H1 (cell line): ENCODE measurements around the gene ATG16L2. TPM values are rescaled to one million over a fixed set of nuclear protein-coding genes. Genes with fewer than 3 reads are reported as not detected.
A peak's percentile ranks its signal among the peaks of the same experiment; 100 is the strongest.

Experiments used
- CTCF ChIA-PET: fragments of 300-600 bp; sonication (Branson Sonifier 250); formaldehyde crosslinking; loops from one replicate; lab custom pipeline; 2021; ENCODE audit not compliant: partially characterized antibody; lab: Charles Lee
- POLR2A ChIA-PET: fragments of 300-600 bp; sonication (Branson Sonifier 250); formaldehyde crosslinking; loops from one replicate; lab custom pipeline; 2021; ENCODE audit warnings: inconsistent platforms; ENCODE audit not compliant: partially characterized antibody; lab: Charles Lee
- DNase-seq, 2 experiments: peaks; one replicate each; pipeline versions ENCODE4 v3.0.0 to v3.0.0-alpha.2; 2010 to 2022; ENCODE audit warnings: low spot score in 2 of 2, low read depth in 1 of 2, mixed read lengths in 1 of 2
- FAIRE-seq: peaks from 2 replicates; lab custom pipeline; 2011; peaks lifted over from hg19 to GRCh38; lab: Jason Lieb, UNC
- H2AFZ ChIP-seq: 2 replicates; pipeline ENCODE4 v1.8.1; 2012; ENCODE audit warnings: low read length, inconsistent platforms
- H2AK5ac ChIP-seq: 2 replicates; pipeline ENCODE4 v1.6.1; 2013; ENCODE audit warnings: low read depth, low read length
- H2BK120ac ChIP-seq: replicated peaks from 2 replicates; pipeline ENCODE3; 2013; ENCODE audit warnings: low read depth, low read length, inconsistent platforms
- H2BK12ac ChIP-seq: 2 replicates; pipeline ENCODE4 v1.6.1; 2013; ENCODE audit warnings: low read depth, low read length
- H2BK15ac ChIP-seq: 2 replicates; pipeline ENCODE4 v1.6.1; 2013; ENCODE audit warnings: low read length
- H2BK20ac ChIP-seq: 2 replicates; pipeline ENCODE4 v1.6.1; 2013; ENCODE audit warnings: low read length
- H2BK5ac ChIP-seq: 2 replicates; pipeline ENCODE4 v1.6.1; 2013; ENCODE audit warnings: low read depth, low read length
- H3K14ac ChIP-seq: 2 replicates; pipeline ENCODE4 v1.6.1; 2013; ENCODE audit warnings: inconsistent platforms; ENCODE audit not compliant: insufficient read length
- H3K18ac ChIP-seq: 2 replicates; pipeline ENCODE4 v1.6.1; 2013; ENCODE audit warnings: low read length; ENCODE audit errors: extremely low read depth
- H3K23ac ChIP-seq: 2 replicates; pipeline ENCODE4 v1.6.1; 2013; ENCODE audit warnings: inconsistent platforms; ENCODE audit not compliant: insufficient read length
- H3K23me2 ChIP-seq: 2 replicates; pipeline ENCODE4 v1.6.1; 2013; ENCODE audit warnings: low read depth, low read length
- H3K27ac ChIP-seq: 2 replicates; pipeline ENCODE4 v1.6.1; 2011; ENCODE audit warnings: low read depth, low read length, inconsistent platforms
- H3K27me3 ChIP-seq, 4 experiments: replicated peaks in 1 of 4; 1 replicate in 1 of 4; 2 replicates in 3 of 4; pipeline versions ENCODE4 v1.6.1 to v1.8.1; 2011 to 2013; ENCODE audit warnings: low read length in 3 of 4, mild to moderate bottlenecking in 3 of 4, inconsistent platforms in 2 of 4, mixed read lengths in 2 of 4, moderate library complexity in 1 of 4; ENCODE audit not compliant: control insufficient read depth in 3 of 4, insufficient read depth in 3 of 4; ENCODE audit errors: extremely low read depth in 1 of 4
- H3K36me3 ChIP-seq, 4 experiments: 2 replicates each; pipeline versions ENCODE4 v1.6.1 to v1.8.1; 2011 to 2013; ENCODE audit warnings: mild to moderate bottlenecking in 4 of 4, low read length in 3 of 4, moderate library complexity in 2 of 4, control low read depth in 1 of 4, inconsistent platforms in 1 of 4; ENCODE audit not compliant: insufficient read depth in 4 of 4, control insufficient read depth in 2 of 4
- H3K4ac ChIP-seq: replicated peaks from 2 replicates; pipeline ENCODE3; 2013; ENCODE audit warnings: low read length, low read depth, mixed read lengths, inconsistent platforms; ENCODE audit not compliant: insufficient read length
- H3K4me1 ChIP-seq, 4 experiments: replicated peaks in 1 of 4; 1 replicate in 1 of 4; 2 replicates in 3 of 4; pipeline versions ENCODE4 v1.6.1 to v1.8.1; 2011 to 2013; ENCODE audit warnings: low read length in 3 of 4, inconsistent platforms in 2 of 4, mixed read lengths in 1 of 4; ENCODE audit not compliant: insufficient read depth in 4 of 4, control insufficient read depth in 3 of 4
- H3K4me2 ChIP-seq, 2 experiments: 2 replicates each; pipeline versions ENCODE4 v1.6.1 to v1.8.1; 2011 to 2013; ENCODE audit warnings: low read depth in 2 of 2, low read length in 2 of 2, control low read depth in 1 of 2, inconsistent platforms in 1 of 2, mild to moderate bottlenecking in 1 of 2; ENCODE audit not compliant: insufficient read depth in 1 of 2
- H3K4me3 ChIP-seq, 4 experiments: fragments of 200-600, 300-600 bp in 1 of 4; sonication (generic), shearing (Covaris generic), sonication (Bioruptor Twin) in 1 of 4; 2 replicates each; pipeline versions ENCODE4 v1.5.1 to v1.8.1; 2011 to 2016; ENCODE audit warnings: low read length in 4 of 4, low read depth in 3 of 4, control low read depth in 2 of 4, inconsistent platforms in 2 of 4, mild to moderate bottlenecking in 2 of 4, mixed read lengths in 1 of 4, moderate library complexity in 1 of 4; ENCODE audit not compliant: insufficient read depth in 2 of 4; ENCODE audit errors: extremely low read depth in 1 of 4
- H3K56ac ChIP-seq: replicated peaks from 2 replicates; pipeline ENCODE3; 2013; ENCODE audit warnings: low read depth, mild to moderate bottlenecking, mixed read lengths, low read length, inconsistent platforms; ENCODE audit not compliant: insufficient read length
- H3K79me1 ChIP-seq: 2 replicates; pipeline ENCODE4 v1.6.1; 2013; ENCODE audit warnings: low read depth, low read length, control low read depth
- H3K79me2 ChIP-seq, 2 experiments: 2 replicates each; pipeline versions ENCODE4 v1.6.1 to v1.8.1; 2012 to 2013; ENCODE audit warnings: low read length in 2 of 2, mild to moderate bottlenecking in 2 of 2, inconsistent platforms in 1 of 2; ENCODE audit not compliant: insufficient read depth in 2 of 2, control insufficient read depth in 1 of 2
- H3K9ac ChIP-seq, 4 experiments: replicated peaks in 1 of 4; 1 replicate in 1 of 4; 2 replicates in 3 of 4; pipeline versions ENCODE4 v1.6.1 to v1.8.1; 2011 to 2013; ENCODE audit warnings: low read depth in 3 of 4, low read length in 3 of 4, control low read depth in 2 of 4, mild to moderate bottlenecking in 2 of 4, moderate library complexity in 2 of 4, inconsistent platforms in 1 of 4; ENCODE audit errors: extremely low read depth in 1 of 4
- H3K9me3 ChIP-seq, 2 experiments: 2 replicates each; pipeline versions ENCODE4 v1.6.1 to v1.8.1; 2012 to 2013; ENCODE audit warnings: mild to moderate bottlenecking in 2 of 2, moderate library complexity in 2 of 2, control low read depth in 1 of 2, inconsistent platforms in 1 of 2, low read depth in 1 of 2, low read length in 1 of 2, mixed read lengths in 1 of 2; ENCODE audit not compliant: insufficient read depth in 2 of 2
- H4K20me1 ChIP-seq, 2 experiments: replicated peaks in 1 of 2; 2 replicates each; pipeline versions ENCODE3 to v1.8.1; 2011 to 2013; ENCODE audit warnings: inconsistent platforms in 2 of 2, low read length in 2 of 2, mild to moderate bottlenecking in 1 of 2; ENCODE audit not compliant: insufficient read depth in 2 of 2, control insufficient read depth in 1 of 2
- H4K5ac ChIP-seq: 2 replicates; pipeline ENCODE4 v1.6.1; 2013; ENCODE audit warnings: low read length, low read depth, mixed read lengths, inconsistent platforms; ENCODE audit not compliant: insufficient read length
- H4K8ac ChIP-seq: 2 replicates; pipeline ENCODE4 v1.8.0; 2013; ENCODE audit warnings: mild to moderate bottlenecking, moderate library complexity, low read length, inconsistent platforms; ENCODE audit not compliant: insufficient read depth; ENCODE audit errors: extremely low read depth
- H4K91ac ChIP-seq: replicated peaks from 2 replicates; pipeline ENCODE3; 2013; ENCODE audit warnings: low read length, mixed read lengths, inconsistent platforms; ENCODE audit not compliant: insufficient read length
- CTCF ChIP-seq, 3 experiments: IDR thresholded peaks; 1 replicate in 2 of 3; 2 replicates in 1 of 3; pipeline versions ENCODE4 v1.5.1 to v1.6.1; 2011; ENCODE audit warnings: low read length in 3 of 3, mild to moderate bottlenecking in 3 of 3, inconsistent platforms in 2 of 3, low read depth in 1 of 3, moderate library complexity in 1 of 3; ENCODE audit not compliant: insufficient read depth in 1 of 3; ENCODE audit errors: control extremely low read depth in 1 of 3
- MAX ChIP-seq: IDR thresholded peaks from 2 replicates; pipeline ENCODE4 v1.6.1; 2012; ENCODE audit warnings: inconsistent platforms
- RAD21 ChIP-seq, 2 experiments: IDR thresholded peaks in 1 of 2; conservative IDR thresholded peaks in 1 of 2; 2 replicates each; pipeline ENCODE4 v1.6.1; 2011; ENCODE audit warnings: low read depth in 2 of 2, low read length in 2 of 2, improper control_type of control experiment in 1 of 2, inconsistent platforms in 1 of 2, mild to moderate bottlenecking in 1 of 2, moderate library complexity in 1 of 2
- RNF2 ChIP-seq: fragments of 200-900, 300-1000 bp; sonication (generic); IDR thresholded peaks from 2 replicates; pipeline ENCODE4 v1.7.1; 2016; ENCODE audit warnings: borderline replicate concordance, low read depth, mild to moderate bottlenecking, antibody characterized with exemption, low read length; ENCODE audit not compliant: poor library complexity, severe bottlenecking; ENCODE audit errors: missing control alignments
- SIX5 ChIP-seq: IDR thresholded peaks from 2 replicates; pipeline ENCODE4 v1.6.1; 2011; ENCODE audit warnings: mild to moderate bottlenecking, low read depth, low read length
- YY1 ChIP-seq: IDR thresholded peaks from 2 replicates; pipeline ENCODE4 v1.6.1; 2011; ENCODE audit warnings: low read depth, mild to moderate bottlenecking, low read length
- WGBS, 2 experiments: shearing (Covaris generic) in 1 of 2; methylation state at CpG; one replicate each; pipeline versions ENCODE4 v1.1.6 to v1.1.7; 2013 to 2015; ENCODE audit warnings: low lambda C conversion rate in 2 of 2, mixed read lengths in 2 of 2, inconsistent platforms in 1 of 2, low coverage in 1 of 2, missing lambda C conversion rate in 1 of 2; ENCODE audit not compliant: insufficient replicate concordance in 2 of 2, insufficient coverage in 1 of 2, insufficient read length in 1 of 2; ENCODE audit errors: extremely low coverage in 1 of 2, missing lambda C conversion rate in 1 of 2; 5-methylcytosine and 5-hydroxymethylcytosine counted together
- polyA plus RNA-seq, 7 experiments: library from polyadenylated mRNA; depleted of rRNA in 3 of 7; stranded (reverse) in 5 of 7; unstranded in 2 of 7; fragments of >200 nt in 5 of 7; fragments of 200-250 nt in 2 of 7; gene quantifications; 1 replicate in 5 of 7; 2 replicates in 1 of 7; 4 replicates in 1 of 7; pipeline versions ENCODE4 v1.2.1 to v1.2.3, GENCODE V29; 2011 to 2013; ENCODE audit warnings: missing spikeins in 2 of 7, mixed read lengths in 2 of 7
- total RNA-seq: library from RNA; stranded (reverse); fragmentation: NEBNext Ultra II Directional; extraction: Animal tissue kit (Norgen Biotek cat#: 25700); gene quantifications from 2 replicates; pipeline ENCODE4 v1.2.1, GENCODE V29; 2021

Gene ATG16L2
- total and polyA plus RNA-seq, 2 of the 8 experiments (the other 6 are each of a cell fraction or from before 2014, with no cell fraction given), result 11.0 to 18.5 TPM

GRCh38 chr11:72831521-72832300 is 17.5 kb downstream of the ATG16L2 start:
- H2AFZ ChIP-seq, result no peak overlapping the region
- POLR2A ChIA-PET, result interaction anchor here (0.9 to 1.8 kb wide), 4 partner anchors 10 to 411 kb away, joined by 3 to 4 read pairs (median 3); no protein-coding TSS in a partner anchor
- H3K9ac ChIP-seq, result no peak overlapping the region

More at GRCh38 chr11:72831521-72832300, 17.5 kb downstream of the ATG16L2 start:
- CTCF ChIA-PET, result interaction anchor here (0.6 to 11.9 kb wide), 53 partner anchors 9 to 1420 kb away, joined by 3 to 258 read pairs (median 4); partner anchors contain the start of genes FCHSD2 and STARD10
- TF ChIP-seq SIX5 (no peak), RNF2 (no peak), CTCF (IDR thresholded peaks at IDR 0.05; ENCODE audit: control extremely low read depth in 1 of 3, insufficient read depth in 1 of 3, low read depth in 1 of 3, low read length in 3 of 3) (peak; percentile 94 to 99 (median 96)), MAX (peak; percentile 81), RAD21 (IDR thresholded peaks at IDR 0.05 in 1 of 2, conservative IDR thresholded peaks at IDR 0.05 in 1 of 2; ENCODE audit: low read depth in 2 of 2, low read length in 2 of 2) (peak; percentile 99), YY1 (0 out of 2 replicates have a peak, but pooled peaks have one; percentile 22)
- TF ChIP-seq, all 59 proteins: peak for 4
- Histone ChIP-seq H3K9me3 (no peaks in the 10 kb centered on the region), H3K4ac (no peak overlapping the region), H3K4me1 (peaks cover 0 to 5% (median 4%) of the 10 kb centered on the region in 4 experiments; a peak in 6 of 7 replicates), H3K23me2 (no peaks in the 10 kb centered on the region), H2BK15ac (0 out of 2 replicates have a peak overlapping the region, but pooled peaks have one; percentile 6), H4K8ac (no peak overlapping the region), H3K79me2 (no peaks in the 10 kb centered on the region), H3K4me2 (no peak overlapping the region; a peak in 1 of 4 replicates), H4K20me1 (no peaks in the 10 kb centered on the region), H3K23ac (no peak overlapping the region), H3K56ac (no peak overlapping the region), H3K14ac (no peak overlapping the region), H2BK20ac (no peak overlapping the region), H3K27me3 (no peaks in the 10 kb centered on the region; a peak in 1 of 7 replicates), H2AK5ac (no peak overlapping the region), H4K5ac (no peak overlapping the region), H4K91ac (peak overlapping the region; percentile 12), H3K36me3 (no peaks in the 10 kb centered on the region; a peak in 1 of 8 replicates), H3K4me3 (no peak overlapping the region), H3K79me1 (no peaks in the 10 kb centered on the region; the same call in 1 of the 2 replicates), H3K27ac (no peak overlapping the region), H2BK5ac (0 out of 2 replicates have a peak overlapping the region, but pooled peaks have one; percentile 5), H2BK120ac (no peak overlapping the region), H2BK12ac (no peak overlapping the region; the same call in 1 of the 2 replicates), H3K18ac (peak overlapping the region; percentile 17; the same call in 1 of the 2 replicates)
- DNase-seq (peak; percentile 58 to 90), FAIRE-seq (peak; percentile 93)
- 59% methylated on average over 13 of the region's 13 CpGs; no CpG with 5 or more reads in 1 of the 2 experiments for WGBS, 2 experiments
